Neural cell (in vitro differentiated cells): ENCODE data around the gene ETV6.

Experiments
- CTCF ChIP-seq: fragments of 450-650 bp; IDR thresholded peaks from 2 replicates; pipeline ENCODE4 v1.5.1; 2014; ENCODE audit warnings: antibody characterized with exemption, mild to moderate bottlenecking, moderate library complexity; ENCODE audit not compliant: poor library complexity, severe bottlenecking
- EP300 ChIP-seq: fragments of 450-650 bp; conservative IDR thresholded peaks from 2 replicates; pipeline ENCODE4 v1.6.1; 2014; ENCODE audit warnings: antibody characterized with exemption, mild to moderate bottlenecking, moderate library complexity; ENCODE audit not compliant: poor library complexity, severe bottlenecking
- EZH2 ChIP-seq: fragments of 200-600, 300-800 bp; shearing (Covaris generic), sonication (generic); IDR thresholded peaks from 2 replicates; pipeline ENCODE4 v1.6.1; 2014; ENCODE audit warnings: antibody characterized with exemption, low read length, borderline replicate concordance, mild to moderate bottlenecking; ENCODE audit not compliant: insufficient read depth, poor library complexity, severe bottlenecking
- MXI1 ChIP-seq: fragments of 450-650 bp; conservative IDR thresholded peaks from 2 replicates; pipeline ENCODE4 v1.6.1; 2014; ENCODE audit warnings: antibody characterized with exemption, mild to moderate bottlenecking; ENCODE audit not compliant: poor library complexity, severe bottlenecking
- POLR2AphosphoS5 ChIP-seq: IDR thresholded peaks from 2 replicates; pipeline ENCODE4 v1.6.1; 2012
- RAD21 ChIP-seq: fragments of 450-650 bp; conservative IDR thresholded peaks from 2 replicates; pipeline ENCODE4 v1.6.1; 2014; ENCODE audit warnings: antibody characterized with exemption, mild to moderate bottlenecking, moderate library complexity
- SMC3 ChIP-seq: fragments of 450-650 bp; conservative IDR thresholded peaks from 2 replicates; pipeline ENCODE4 v1.6.1; 2014; ENCODE audit warnings: antibody characterized with exemption, mild to moderate bottlenecking, moderate library complexity; ENCODE audit not compliant: poor library complexity
- TAF1 ChIP-seq: IDR thresholded peaks from 2 replicates; pipeline ENCODE4 v1.6.1; 2012; ENCODE audit warnings: low read depth
- TF ChIP-seq, protein P1 (sequence below): IDR thresholded peaks from 2 replicates; pipeline ENCODE4 v1.6.1; 2012; ENCODE audit warnings: borderline replicate concordance

GRCh38 chr12:11753826-11754225, 104.4 kb downstream of the ETV6 start:
- TF ChIP-seq MXI1 (no peak), POLR2AphosphoS5 (no peak), CTCF (no peak), RAD21 (no peak), EZH2 (no peak), EP300 (no peak), TAF1 (no peak), SMC3 (no peak)
- TF ChIP-seq, protein P1, sequence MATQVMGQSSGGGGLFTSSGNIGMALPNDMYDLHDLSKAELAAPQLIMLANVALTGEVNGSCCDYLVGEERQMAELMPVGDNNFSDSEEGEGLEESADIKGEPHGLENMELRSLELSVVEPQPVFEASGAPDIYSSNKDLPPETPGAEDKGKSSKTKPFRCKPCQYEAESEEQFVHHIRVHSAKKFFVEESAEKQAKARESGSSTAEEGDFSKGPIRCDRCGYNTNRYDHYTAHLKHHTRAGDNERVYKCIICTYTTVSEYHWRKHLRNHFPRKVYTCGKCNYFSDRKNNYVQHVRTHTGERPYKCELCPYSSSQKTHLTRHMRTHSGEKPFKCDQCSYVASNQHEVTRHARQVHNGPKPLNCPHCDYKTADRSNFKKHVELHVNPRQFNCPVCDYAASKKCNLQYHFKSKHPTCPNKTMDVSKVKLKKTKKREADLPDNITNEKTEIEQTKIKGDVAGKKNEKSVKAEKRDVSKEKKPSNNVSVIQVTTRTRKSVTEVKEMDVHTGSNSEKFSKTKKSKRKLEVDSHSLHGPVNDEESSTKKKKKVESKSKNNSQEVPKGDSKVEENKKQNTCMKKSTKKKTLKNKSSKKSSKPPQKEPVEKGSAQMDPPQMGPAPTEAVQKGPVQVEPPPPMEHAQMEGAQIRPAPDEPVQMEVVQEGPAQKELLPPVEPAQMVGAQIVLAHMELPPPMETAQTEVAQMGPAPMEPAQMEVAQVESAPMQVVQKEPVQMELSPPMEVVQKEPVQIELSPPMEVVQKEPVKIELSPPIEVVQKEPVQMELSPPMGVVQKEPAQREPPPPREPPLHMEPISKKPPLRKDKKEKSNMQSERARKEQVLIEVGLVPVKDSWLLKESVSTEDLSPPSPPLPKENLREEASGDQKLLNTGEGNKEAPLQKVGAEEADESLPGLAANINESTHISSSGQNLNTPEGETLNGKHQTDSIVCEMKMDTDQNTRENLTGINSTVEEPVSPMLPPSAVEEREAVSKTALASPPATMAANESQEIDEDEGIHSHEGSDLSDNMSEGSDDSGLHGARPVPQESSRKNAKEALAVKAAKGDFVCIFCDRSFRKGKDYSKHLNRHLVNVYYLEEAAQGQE = no peak
